Glomerular endothelial cell (primary cell): ENCODE data around the gene SFTA2. TPM values are rescaled to one million over a fixed set of nuclear protein-coding genes. Genes with fewer than 3 reads are reported as not detected.

Experiments
- total RNA-seq: library from RNA; depleted of rRNA; stranded (reverse); fragments of >200 nt; gene quantifications from 2 replicates; pipeline ENCODE4 v1.2.3, GENCODE V29; 2015

Gene SFTA2
- total RNA-seq, 1 donor from 2014 or later: not detected

Other genes starting within 250 kb of the SFTA2 start
- 124 and 147 TPM in 2 replicates for gene PPP1R18, start 245.5 kb downstream of the SFTA2 start, total RNA-seq
- gene NRM, start 241.2 kb downstream of the SFTA2 start, total RNA-seq: 8.8 and 10.8 TPM in 2 replicates
- gene MDC1, start 214.9 kb downstream of the SFTA2 start, total RNA-seq: 8.7 and 18.1 TPM in 2 replicates
- gene TUBB, start 211.8 kb downstream of the SFTA2 start, total RNA-seq: 842 and 878 TPM in 2 replicates
- 105 and 120 TPM in 2 replicates for gene FLOT1, start 189.5 kb downstream of the SFTA2 start, total RNA-seq
- gene IER3, start 187.6 kb downstream of the SFTA2 start, total RNA-seq: 75.3 and 157 TPM in 2 replicates
- gene DDR1, start 47.7 kb downstream of the SFTA2 start, total RNA-seq: 9.1 and 18.7 TPM in 2 replicates
- 22.8 and 24.1 TPM in 2 replicates for gene GTF2H4, start 24.0 kb downstream of the SFTA2 start, total RNA-seq
- 17.9 and 22.6 TPM in 2 replicates for gene VARS2, start 17.9 kb downstream of the SFTA2 start, total RNA-seq
- not detected in 2 replicates for gene MUCL3, start 8.8 kb upstream of the SFTA2 start, total RNA-seq
- not detected in 2 replicates for gene MUC21, start 51.5 kb upstream of the SFTA2 start, total RNA-seq
- gene MUC22, start 78.3 kb upstream of the SFTA2 start, total RNA-seq: not detected in 2 replicates
- not detected in 2 replicates for gene C6orf15, start 180.4 kb upstream of the SFTA2 start, total RNA-seq
- 1.6 and 1.8 TPM in 2 replicates for gene PSORS1C1, start 182.6 kb upstream of the SFTA2 start, total RNA-seq
- gene CDSN, start 188.3 kb upstream of the SFTA2 start, total RNA-seq: not detected in 2 replicates
- not detected in 2 replicates for gene PSORS1C2, start 206.9 kb upstream of the SFTA2 start, total RNA-seq
- 9.3 and 13.8 TPM in 2 replicates for gene CCHCR1, start 225.6 kb upstream of the SFTA2 start, total RNA-seq
- gene TCF19, start 226.4 kb upstream of the SFTA2 start, total RNA-seq: 9.7 and 10.0 TPM in 2 replicates
- not detected in 2 replicates for gene POU5F1, start 238.5 kb upstream of the SFTA2 start, total RNA-seq